GM10266 (cell line): ENCODE measurements around the gene MISP.
"Not testable (repeated sequence)": the region's sequence is repeated elsewhere in the genome, so short reads cannot be mapped to it uniquely, and the experiment has no call there.

Experiments used
- DNase-seq: peaks from one replicate; pipeline ENCODE4 v3.0.0; 2012; ENCODE audit errors: extremely low spot score
- TF ChIP-seq, protein P1 (sequence below): IDR thresholded peaks from 2 replicates; pipeline ENCODE4 v1.5.1; 2012; ENCODE audit warnings: mild to moderate bottlenecking, low read depth; ENCODE audit not compliant: control insufficient read depth, insufficient read depth; ENCODE audit errors: missing control alignments

The MISP gene

DNA sequence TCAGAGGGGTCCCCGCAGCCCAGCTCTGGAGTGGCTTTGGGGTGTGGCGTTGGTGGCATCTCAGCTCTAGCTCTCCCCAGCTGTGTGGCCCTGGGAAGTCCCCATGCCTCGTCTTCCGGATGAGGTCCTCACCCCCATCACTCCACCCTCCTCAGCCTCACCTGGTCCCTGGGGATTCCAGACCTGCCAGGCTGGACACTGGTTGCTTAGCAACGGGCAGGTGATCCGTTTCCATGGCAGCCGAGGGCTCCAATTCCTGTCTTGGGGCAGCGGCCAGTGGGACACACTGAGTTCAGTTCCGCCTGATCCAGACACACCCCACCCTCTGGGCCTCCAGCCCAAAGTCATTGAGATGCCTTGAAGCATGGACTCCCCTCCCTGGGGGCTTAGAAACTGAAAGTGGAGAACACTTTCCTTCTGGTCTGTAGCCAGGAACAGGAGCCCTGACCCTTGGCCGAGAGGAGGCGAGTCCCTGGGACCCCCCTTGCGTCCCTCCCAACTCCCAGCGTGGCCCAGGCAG, 7.7 kb upstream of the MISP start:
- DNase-seq = no peak
- TF ChIP-seq, protein P1, sequence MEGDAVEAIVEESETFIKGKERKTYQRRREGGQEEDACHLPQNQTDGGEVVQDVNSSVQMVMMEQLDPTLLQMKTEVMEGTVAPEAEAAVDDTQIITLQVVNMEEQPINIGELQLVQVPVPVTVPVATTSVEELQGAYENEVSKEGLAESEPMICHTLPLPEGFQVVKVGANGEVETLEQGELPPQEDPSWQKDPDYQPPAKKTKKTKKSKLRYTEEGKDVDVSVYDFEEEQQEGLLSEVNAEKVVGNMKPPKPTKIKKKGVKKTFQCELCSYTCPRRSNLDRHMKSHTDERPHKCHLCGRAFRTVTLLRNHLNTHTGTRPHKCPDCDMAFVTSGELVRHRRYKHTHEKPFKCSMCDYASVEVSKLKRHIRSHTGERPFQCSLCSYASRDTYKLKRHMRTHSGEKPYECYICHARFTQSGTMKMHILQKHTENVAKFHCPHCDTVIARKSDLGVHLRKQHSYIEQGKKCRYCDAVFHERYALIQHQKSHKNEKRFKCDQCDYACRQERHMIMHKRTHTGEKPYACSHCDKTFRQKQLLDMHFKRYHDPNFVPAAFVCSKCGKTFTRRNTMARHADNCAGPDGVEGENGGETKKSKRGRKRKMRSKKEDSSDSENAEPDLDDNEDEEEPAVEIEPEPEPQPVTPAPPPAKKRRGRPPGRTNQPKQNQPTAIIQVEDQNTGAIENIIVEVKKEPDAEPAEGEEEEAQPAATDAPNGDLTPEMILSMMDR = no peak

DNA sequence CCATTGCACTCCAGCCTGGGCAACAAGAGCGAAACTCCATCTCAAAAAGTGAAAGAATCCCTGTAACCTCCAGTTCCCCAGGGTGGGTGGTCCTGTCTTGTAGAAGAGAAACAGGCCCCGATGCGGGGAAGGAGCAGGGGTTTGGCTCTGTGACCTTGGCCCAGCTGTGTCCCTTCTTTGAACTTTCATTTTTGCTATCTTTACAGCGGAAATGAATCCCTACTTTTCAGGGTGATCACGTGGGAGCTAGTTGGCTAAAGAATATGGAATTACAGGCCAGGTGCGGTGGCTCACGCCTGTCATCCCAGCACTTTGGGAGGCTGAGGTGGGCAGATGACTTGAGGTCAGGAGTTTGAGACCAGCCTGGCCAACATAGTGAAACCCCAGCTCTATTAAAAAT, 5.8 kb upstream of the MISP start:
- not testable (repeated sequence) for DNase-seq

- no peak for DNase-seq
- TF ChIP-seq, protein P1 = no peak
Measured at GRCh38 chr19:746208-746819, 4.6 kb upstream of the MISP start.

DNA sequence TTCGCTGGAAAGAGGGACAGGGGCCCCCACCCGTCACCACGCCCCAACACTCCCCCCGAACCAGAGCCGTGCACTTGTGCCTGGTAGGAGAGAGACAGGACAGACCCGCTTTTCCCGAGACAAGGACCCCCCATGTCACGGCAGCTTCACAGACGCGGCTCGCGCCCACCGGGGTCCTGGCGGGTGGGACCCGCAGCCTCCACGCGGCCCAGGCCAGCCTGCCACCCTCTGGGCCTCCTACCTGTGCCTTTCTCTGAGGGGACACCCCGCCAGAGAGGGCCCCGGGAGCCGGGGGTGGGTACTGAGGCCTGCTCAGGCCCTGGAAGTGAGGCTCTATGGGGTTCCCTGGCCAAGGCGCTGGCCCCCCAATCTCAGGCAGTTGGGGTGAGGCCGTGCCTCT, 4.0 kb upstream of the MISP start:
- TF ChIP-seq, protein P1 = no peak
- no peak for DNase-seq

DNA sequence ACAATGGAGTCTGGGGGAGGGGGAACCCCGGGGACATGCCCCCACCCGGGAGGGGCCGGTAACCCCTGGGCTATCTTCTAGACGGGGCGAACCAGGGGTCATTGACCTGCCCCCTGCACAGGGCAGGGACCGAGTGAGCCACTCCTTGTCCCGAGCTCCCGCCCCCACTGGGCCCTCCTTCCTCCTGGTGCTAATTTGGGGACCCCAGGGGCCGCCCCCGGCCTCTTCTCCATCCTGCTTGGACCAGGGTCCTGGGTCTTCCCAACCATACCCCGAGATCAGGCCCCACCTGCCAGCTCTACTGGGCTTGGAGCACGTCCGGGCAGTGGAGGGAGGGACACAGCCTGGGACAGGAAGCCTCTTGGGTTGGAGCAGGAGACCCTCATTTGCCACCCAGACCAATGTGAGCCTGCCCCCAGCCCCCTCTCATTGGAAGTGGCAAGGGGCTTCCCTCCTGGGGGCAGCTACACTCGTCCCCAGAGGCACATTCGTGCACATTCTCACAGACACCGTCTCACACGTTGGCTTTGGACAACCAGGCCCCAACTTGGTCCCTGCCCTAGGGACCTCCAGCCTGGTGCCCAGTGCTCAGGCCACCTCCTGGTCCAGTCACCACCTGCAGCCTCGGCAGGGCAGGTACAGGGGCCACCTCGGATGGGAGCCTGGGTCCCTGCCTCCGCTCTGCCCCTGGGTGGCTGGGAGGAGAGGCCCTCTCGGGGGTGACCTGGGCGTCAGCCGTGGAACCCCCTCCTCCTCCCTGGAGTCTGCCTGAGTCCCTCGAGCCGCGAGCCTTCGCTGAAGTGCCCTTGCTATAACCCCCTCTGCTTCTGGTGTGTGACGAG, 3.3 kb upstream of the MISP start:
- no peak for DNase-seq
- TF ChIP-seq, protein P1 = no peak

- DNase-seq = no peak
- TF ChIP-seq, protein P1 = no peak
Measured at GRCh38 chr19:748274-748598, 2.7 kb upstream of the MISP start.

DNA sequence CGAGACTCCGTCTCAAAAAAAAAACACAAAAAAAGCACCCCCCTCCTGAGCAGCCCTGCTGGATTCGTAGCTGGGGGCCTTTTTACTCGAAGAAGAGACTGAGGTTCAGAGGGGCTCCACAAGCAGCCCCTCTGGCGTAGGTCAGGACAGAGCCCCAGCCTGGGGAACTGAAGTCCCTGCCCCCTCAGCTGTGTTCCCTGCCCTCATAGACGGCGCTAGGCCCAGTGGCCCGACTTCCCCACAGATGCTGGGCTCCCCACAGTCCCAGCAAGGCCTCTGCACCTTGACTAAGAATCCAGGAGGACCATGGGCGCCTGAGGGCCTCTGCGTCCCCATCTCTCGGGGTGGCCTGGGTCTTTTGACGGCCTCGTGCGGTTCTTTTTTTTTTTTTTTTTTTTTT, 1.1 kb upstream of the MISP start:
- TF ChIP-seq, protein P1 = no peak

More for the DNA sequence above, 1.1 kb upstream of the MISP start:
- DNase-seq = no peak
